A673 (cell line): ENCODE results near the gene PYCR2.

Source experiments
- EZH2 ChIP-seq: fragments of 200-600 bp; sonication (generic); IDR thresholded peaks from 2 replicates; pipeline ENCODE4 v1.6.1; 2017; ENCODE audit warnings: borderline replicate concordance, low read depth, mild to moderate bottlenecking, mixed read lengths, antibody characterized with exemption, low read length; ENCODE audit not compliant: poor library complexity, severe bottlenecking
- TF ChIP-seq, protein P1 (sequence below): fragments of 300-800, 200-600 bp; sonication (generic); conservative IDR thresholded peaks from 2 replicates; pipeline ENCODE4 v1.5.1; 2017; ENCODE audit warnings: low read depth, mild to moderate bottlenecking, antibody characterized with exemption, low read length, moderate library complexity, mixed read lengths

DNA sequence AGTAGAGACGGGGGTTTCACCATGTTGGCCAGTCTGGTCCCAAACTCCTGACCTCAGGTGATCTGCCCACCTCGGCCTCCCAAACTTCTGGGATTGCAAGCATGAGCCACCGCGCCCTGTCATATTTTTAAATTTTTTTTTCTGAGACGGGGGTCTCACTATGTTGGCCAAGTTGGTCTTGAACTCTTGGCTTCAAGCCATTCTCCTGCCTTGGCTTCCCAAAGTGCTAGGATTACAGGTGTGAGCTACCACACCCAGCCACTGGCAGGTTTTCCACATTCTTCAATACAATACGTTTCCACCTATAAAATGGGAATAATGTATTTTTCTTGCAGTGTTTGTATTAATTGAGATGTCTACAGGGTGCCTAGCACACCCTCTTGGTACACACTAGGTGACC is 31.7 kb downstream of the PYCR2 start:
- TF ChIP-seq, protein P1, sequence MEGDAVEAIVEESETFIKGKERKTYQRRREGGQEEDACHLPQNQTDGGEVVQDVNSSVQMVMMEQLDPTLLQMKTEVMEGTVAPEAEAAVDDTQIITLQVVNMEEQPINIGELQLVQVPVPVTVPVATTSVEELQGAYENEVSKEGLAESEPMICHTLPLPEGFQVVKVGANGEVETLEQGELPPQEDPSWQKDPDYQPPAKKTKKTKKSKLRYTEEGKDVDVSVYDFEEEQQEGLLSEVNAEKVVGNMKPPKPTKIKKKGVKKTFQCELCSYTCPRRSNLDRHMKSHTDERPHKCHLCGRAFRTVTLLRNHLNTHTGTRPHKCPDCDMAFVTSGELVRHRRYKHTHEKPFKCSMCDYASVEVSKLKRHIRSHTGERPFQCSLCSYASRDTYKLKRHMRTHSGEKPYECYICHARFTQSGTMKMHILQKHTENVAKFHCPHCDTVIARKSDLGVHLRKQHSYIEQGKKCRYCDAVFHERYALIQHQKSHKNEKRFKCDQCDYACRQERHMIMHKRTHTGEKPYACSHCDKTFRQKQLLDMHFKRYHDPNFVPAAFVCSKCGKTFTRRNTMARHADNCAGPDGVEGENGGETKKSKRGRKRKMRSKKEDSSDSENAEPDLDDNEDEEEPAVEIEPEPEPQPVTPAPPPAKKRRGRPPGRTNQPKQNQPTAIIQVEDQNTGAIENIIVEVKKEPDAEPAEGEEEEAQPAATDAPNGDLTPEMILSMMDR = no peak
- no peak for TF ChIP-seq EZH2
